Ascending aorta (tissue), 2 donors: Measurements from ENCODE around the gene MESP2. TPM values are rescaled to one million over a fixed set of nuclear protein-coding genes. Genes with fewer than 3 reads are reported as not detected.
"Not testable (repeated sequence)": the region's sequence is repeated elsewhere in the genome, so short reads cannot be mapped to it uniquely, and the experiment has no call there.

Experiments used
- DNase-seq, 2 donors: peaks; one replicate each; pipeline ENCODE4 v3.0.0-alpha.2; 2019; ENCODE audit warnings: low spot score in 2 of 2
- H3K27ac ChIP-seq, 2 donors: fragments of 200-600 bp; sonication (generic); one replicate each; pipeline ENCODE4 v1.5.1; 2016 to 2017; ENCODE audit warnings: mild to moderate bottlenecking in 1 of 2
- H3K27me3 ChIP-seq: fragments of 200-600 bp; sonication (generic); one replicate; pipeline ENCODE4 v1.5.1; 2017
- H3K36me3 ChIP-seq, 2 donors: fragments of 200-600 bp; sonication (generic); one replicate each; pipeline ENCODE4 v1.5.1; 2016
- H3K4me1 ChIP-seq, 2 donors: fragments of 200-600 bp; sonication (generic); one replicate each; pipeline ENCODE4 v1.5.1; 2016 to 2017; ENCODE audit warnings: mild to moderate bottlenecking in 1 of 2
- H3K4me3 ChIP-seq, 2 donors: fragments of 200-600 bp; sonication (generic); one replicate each; pipeline ENCODE4 v1.5.1; 2016 to 2017; ENCODE audit warnings: mild to moderate bottlenecking in 1 of 2
- H3K9me3 ChIP-seq, 2 donors: fragments of 200-600 bp; sonication (generic); one replicate each; pipeline ENCODE4 v1.5.1; 2016
- intact Hi-C: fragments of 100-400 bp; cut with DNase I; formaldehyde crosslinking; loops from one replicate; pipeline ENCODE4 v1.15.1; 2023
- total RNA-seq: library from RNA; depleted of rRNA; stranded (reverse); fragments of >200 nt; gene quantifications from one replicate; pipeline ENCODE4 v1.1.0, GENCODE V29; 2016
- TF ChIP-seq, protein P1 (sequence below), 3 experiments: fragments of 200-600 bp in 2 of 3; fragments of 450-650 bp in 1 of 3; sonication (generic) in 2 of 3; IDR thresholded peaks; one replicate each; pipeline ENCODE4 v1.5.1; 2016 to 2019; ENCODE audit warnings: antibody characterized with exemption in 3 of 3, mild to moderate bottlenecking in 1 of 3, moderate library complexity in 1 of 3

The MESP2 gene
- total RNA-seq, 1 donor from 2014 or later = not detected

DNA sequence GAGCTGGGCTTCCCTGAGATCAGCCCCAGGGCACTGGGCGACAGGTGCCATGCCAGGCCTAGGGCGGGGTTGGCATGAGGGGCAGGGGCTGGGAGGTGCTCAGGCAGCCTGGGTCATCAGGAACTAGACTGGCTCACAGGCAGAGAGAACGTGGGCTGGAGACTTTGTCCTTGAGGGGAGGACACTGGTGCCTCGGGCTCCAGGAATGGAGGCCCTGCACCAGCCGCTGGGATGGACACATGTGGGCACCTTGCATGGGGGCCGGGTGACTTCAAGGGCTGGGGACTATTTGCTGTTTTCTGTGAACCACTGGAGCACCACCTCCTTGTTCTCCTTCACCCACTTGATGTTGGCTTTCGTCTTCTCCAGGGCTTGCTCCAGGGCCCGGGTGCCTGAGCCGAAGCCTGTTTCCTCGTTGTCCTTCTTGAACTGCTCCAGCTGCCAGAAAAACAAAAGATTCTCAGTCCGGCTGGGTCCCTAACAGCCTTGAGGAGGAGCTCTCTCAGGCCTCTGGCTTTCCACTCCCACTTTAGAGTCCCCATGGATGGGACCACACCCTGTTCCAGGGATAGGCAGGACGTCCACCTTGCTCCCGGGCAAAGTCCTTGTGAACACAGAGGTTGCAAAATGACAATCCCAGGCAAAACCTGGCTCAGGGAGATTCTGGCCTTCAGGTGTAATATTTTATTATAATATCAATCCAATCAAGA is 9.1 kb downstream of the MESP2 start:
- intact Hi-C loops = no loop called here
- no peak overlapping the region for H3K4me3 ChIP-seq
- H3K27me3 ChIP-seq = no peaks in the 10 kb centered on the region
- no peaks in the 10 kb centered on the region for H3K4me1 ChIP-seq
- TF ChIP-seq, protein P1, sequence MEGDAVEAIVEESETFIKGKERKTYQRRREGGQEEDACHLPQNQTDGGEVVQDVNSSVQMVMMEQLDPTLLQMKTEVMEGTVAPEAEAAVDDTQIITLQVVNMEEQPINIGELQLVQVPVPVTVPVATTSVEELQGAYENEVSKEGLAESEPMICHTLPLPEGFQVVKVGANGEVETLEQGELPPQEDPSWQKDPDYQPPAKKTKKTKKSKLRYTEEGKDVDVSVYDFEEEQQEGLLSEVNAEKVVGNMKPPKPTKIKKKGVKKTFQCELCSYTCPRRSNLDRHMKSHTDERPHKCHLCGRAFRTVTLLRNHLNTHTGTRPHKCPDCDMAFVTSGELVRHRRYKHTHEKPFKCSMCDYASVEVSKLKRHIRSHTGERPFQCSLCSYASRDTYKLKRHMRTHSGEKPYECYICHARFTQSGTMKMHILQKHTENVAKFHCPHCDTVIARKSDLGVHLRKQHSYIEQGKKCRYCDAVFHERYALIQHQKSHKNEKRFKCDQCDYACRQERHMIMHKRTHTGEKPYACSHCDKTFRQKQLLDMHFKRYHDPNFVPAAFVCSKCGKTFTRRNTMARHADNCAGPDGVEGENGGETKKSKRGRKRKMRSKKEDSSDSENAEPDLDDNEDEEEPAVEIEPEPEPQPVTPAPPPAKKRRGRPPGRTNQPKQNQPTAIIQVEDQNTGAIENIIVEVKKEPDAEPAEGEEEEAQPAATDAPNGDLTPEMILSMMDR (IDR thresholded peaks at IDR 0.05) = no peak
- DNase-seq = no peak
- no peaks in the 10 kb centered on the region for H3K36me3 ChIP-seq
- H3K27ac ChIP-seq = no peak overlapping the region
- peaks cover 3 to 10% of the 10 kb centered on the region in 2 donors for H3K9me3 ChIP-seq

DNA sequence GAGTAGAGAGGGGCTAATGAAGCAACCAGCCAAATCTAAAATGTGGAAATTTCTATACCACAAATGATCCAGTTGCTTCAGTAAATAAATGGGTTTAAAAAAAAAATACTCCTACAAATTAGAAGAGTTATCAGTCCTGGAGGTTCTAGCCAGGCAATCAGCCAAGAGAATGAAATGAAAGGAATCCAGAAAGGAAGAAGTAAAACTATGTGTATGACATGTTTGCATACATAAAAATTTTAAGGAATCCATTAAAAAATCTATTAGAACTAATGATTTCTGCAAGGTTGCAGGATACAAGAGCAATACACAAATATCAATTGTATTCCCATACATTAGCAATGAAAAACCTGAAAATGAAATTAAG is 9.6 kb downstream of the MESP2 start:
- no peak for DNase-seq
- intact Hi-C loops = no loop called here
- Histone ChIP-seq H3K36me3 (no peaks in the 10 kb centered on the region), H3K9me3 (peaks cover 3 to 10% of the 10 kb centered on the region in 2 donors), H3K4me1 (no peaks in the 10 kb centered on the region), H3K27ac (no peak overlapping the region), H3K4me3 (no peak overlapping the region), H3K27me3 (no peaks in the 10 kb centered on the region)
- TF ChIP-seq, protein P1 (IDR thresholded peaks at IDR 0.05) = no peak

DNA sequence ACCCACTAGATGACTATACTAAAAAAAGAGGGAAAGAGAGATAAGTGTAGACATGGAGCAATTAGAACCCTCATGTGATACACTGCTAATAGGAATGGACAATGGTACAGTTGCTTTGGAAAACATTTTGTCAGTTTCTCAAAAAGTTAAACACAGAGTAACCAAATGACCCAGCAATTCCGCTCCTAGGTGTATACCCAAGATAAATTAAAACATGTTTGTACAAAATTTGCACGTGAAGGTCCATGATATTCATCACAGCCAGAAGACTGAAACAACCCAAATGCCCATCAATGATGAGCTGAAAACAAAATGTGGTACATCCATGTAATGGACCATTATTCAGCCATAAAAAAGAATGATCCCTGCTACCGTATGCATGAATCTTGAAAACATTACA is 11.8 kb downstream of the MESP2 start:
- peaks cover 3 to 10% of the 10 kb centered on the region in 2 donors for H3K9me3 ChIP-seq
- H3K4me3 ChIP-seq = no peak overlapping the region
- no peak for DNase-seq
- TF ChIP-seq, protein P1 (IDR thresholded peaks at IDR 0.05) = no peak
- intact Hi-C loops = no loop called here
- H3K36me3 ChIP-seq = no peaks in the 10 kb centered on the region
- no peaks in the 10 kb centered on the region for H3K27me3 ChIP-seq
- no peaks in the 10 kb centered on the region for H3K4me1 ChIP-seq
- H3K27ac ChIP-seq = no peak overlapping the region

DNA sequence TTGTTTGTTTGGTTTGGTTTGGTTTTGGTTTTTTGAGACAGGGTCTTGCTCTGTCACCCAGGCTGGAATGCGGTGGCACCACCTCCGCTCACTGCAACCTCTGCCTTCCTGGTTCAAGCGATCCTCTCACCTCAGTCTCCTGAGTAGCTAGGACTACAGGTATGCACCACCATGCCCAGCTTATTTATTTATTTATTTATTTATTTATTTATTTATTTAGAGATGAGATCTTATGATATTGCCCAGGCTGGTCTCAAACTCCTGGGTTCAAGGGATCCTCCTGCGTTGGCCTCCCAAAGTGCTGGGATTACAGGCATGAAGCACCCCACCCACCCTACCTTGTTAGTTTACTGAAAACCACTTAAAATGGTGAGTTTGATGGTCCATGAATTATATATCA is 12.5 kb downstream of the MESP2 start:
- H3K27me3 ChIP-seq, DNase-seq, H3K4me3 ChIP-seq, H3K4me1 ChIP-seq, H3K36me3 ChIP-seq, intact Hi-C loops, H3K27ac ChIP-seq: not testable (repeated sequence)
- H3K9me3 ChIP-seq = peaks cover 3 to 10% of the 10 kb centered on the region in 2 donors

DNA sequence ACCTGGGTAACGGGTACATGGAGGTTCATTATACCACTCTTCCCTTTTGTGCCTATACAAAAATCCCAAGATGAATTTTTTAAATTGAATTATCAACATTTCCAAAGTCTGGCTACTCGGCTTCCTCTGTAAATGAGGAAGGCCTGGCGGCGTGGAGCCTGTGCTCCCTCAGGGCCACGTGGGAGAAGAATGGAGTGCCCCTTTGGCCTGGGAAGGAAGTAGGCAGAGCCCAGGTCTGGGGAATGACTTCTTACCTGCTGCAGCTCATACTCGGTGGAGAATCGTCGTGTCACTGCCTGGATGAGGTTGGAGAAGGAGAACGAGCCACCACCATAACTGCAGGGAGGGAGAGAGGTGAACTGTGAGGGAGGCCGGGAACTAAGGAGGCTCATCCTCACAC is 14.1 kb downstream of the MESP2 start:
- H3K4me1 ChIP-seq = no peaks in the 10 kb centered on the region
- H3K4me3 ChIP-seq = no peak overlapping the region
- no peaks in the 10 kb centered on the region for H3K36me3 ChIP-seq
- TF ChIP-seq, protein P1 (IDR thresholded peaks at IDR 0.05) = no peak
- no peak overlapping the region for H3K27ac ChIP-seq
- intact Hi-C loops = no loop called here
- H3K27me3 ChIP-seq = no peaks in the 10 kb centered on the region
- no peak for DNase-seq
- peaks cover 3 to 10% of the 10 kb centered on the region in 2 donors for H3K9me3 ChIP-seq

DNA sequence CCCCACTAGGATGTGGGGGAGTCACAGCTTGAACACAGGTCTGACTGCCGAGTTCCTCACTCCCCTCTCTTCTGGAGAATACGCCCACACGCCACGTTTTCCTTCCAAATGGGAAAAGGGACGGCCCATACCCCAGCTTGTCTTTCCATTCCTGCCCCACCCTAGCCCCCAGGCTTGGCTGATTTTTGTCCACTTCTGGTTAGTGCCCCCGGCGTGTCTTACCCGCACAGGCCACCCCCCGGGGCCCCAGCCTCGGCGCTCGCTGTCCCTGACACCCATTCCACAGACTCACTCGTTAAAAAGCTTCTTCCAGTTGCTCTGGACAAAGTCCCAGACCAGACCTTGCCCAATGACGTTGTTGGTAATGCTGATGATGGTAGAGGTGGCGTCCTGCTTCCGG is 14.5 kb downstream of the MESP2 start:
- DNase-seq = no peak
- Histone ChIP-seq H3K27me3 (no peaks in the 10 kb centered on the region), H3K9me3 (peaks cover 3 to 10% of the 10 kb centered on the region in 2 donors), H3K4me3 (no peak overlapping the region), H3K4me1 (no peaks in the 10 kb centered on the region), H3K36me3 (no peaks in the 10 kb centered on the region), H3K27ac (no peak overlapping the region)
- intact Hi-C loops = no loop called here
- TF ChIP-seq, protein P1 (IDR thresholded peaks at IDR 0.05) = no peak
